NCI-H1436 treated with DMSO at 0.1 percent for 48 hours (cell line): ENCODE data around the gene MYO15B.
A peak's percentile ranks its signal among the peaks of the same experiment; 100 is the strongest.
"Not testable (repeated sequence)": the region's sequence is repeated elsewhere in the genome, so short reads cannot be mapped to it uniquely, and the experiment has no call there.

Experiments
- DNase-seq: peaks from one replicate; lab custom pipeline; 2025; lab: John Stamatoyannopoulos, UW

MYO15B gene

GRCh38 chr17:75575728-75576127 lies 11.9 kb upstream of the MYO15B start:
- DNase-seq: no peak

GRCh38 chr17:75576661-75577060 lies 10.9 kb upstream of the MYO15B start:
- no peak for DNase-seq

GRCh38 chr17:75581121-75581725 lies 6.4 kb upstream of the MYO15B start:
- DNase-seq: not testable (repeated sequence)

GRCh38 chr17:75583197-75583596 lies 4.4 kb upstream of the MYO15B start:
- not testable (repeated sequence) for DNase-seq

GRCh38 chr17:75584849-75585175 lies 2.8 kb upstream of the MYO15B start:
- DNase-seq: no peak

- no peak for DNase-seq
These were observed 1.0 kb downstream of the MYO15B start for GRCh38 chr17:75588596-75589011.

GRCh38 chr17:75589012-75589918 lies 1.7 kb downstream of the MYO15B start:
- peak; percentile 45 for DNase-seq

- DNase-seq: no peak
These were observed 2.3 kb downstream of the MYO15B start for GRCh38 chr17:75589919-75590303.

- DNase-seq: no peak
These were observed 2.7 kb downstream of the MYO15B start for GRCh38 chr17:75590314-75590761.

- DNase-seq: no peak
These were observed 3.5 kb downstream of the MYO15B start for GRCh38 chr17:75590849-75591721.

- no peak for DNase-seq
These were observed 4.2 kb downstream of the MYO15B start for GRCh38 chr17:75591722-75592302.

GRCh38 chr17:75592348-75593020 lies 4.9 kb downstream of the MYO15B start:
- DNase-seq: no peak

GRCh38 chr17:75593430-75593829 lies 5.8 kb downstream of the MYO15B start:
- DNase-seq: not testable (repeated sequence)

GRCh38 chr17:75594499-75595283 lies 7.1 kb downstream of the MYO15B start:
- DNase-seq: no peak

- no peak for DNase-seq
These were observed 7.8 kb downstream of the MYO15B start for GRCh38 chr17:75595284-75595919.

- DNase-seq: no peak
These were observed 8.3 kb downstream of the MYO15B start for GRCh38 chr17:75595920-75596313.

GRCh38 chr17:75596320-75597087 lies 8.9 kb downstream of the MYO15B start:
- no peak for DNase-seq

- DNase-seq: peak; percentile 9
These were observed 13.7 kb downstream of the MYO15B start for GRCh38 chr17:75601057-75601987.
